HG03280 (cell line): ENCODE results near the gene SIMC1.
"Not testable (repeated sequence)": the region's sequence is repeated elsewhere in the genome, so short reads cannot be mapped to it uniquely, and the experiment has no call there.

Experiments used
- ATAC-seq: cut with Tn5 transposase; IDR thresholded peaks from one replicate; pipeline ENCODE4 v1.9.1; 2021; ENCODE audit warnings: mild to moderate bottlenecking, moderate library complexity; ENCODE audit not compliant: unreplicated experiment

The SIMC1 gene

GRCh38 chr5:176214466-176215021 is 23.7 kb upstream of the SIMC1 start:
- ATAC-seq = not testable (repeated sequence)

- ATAC-seq = not testable (repeated sequence)
These were observed 21.8 kb upstream of the SIMC1 start for GRCh38 chr5:176216393-176216916.

- not testable (repeated sequence) for ATAC-seq
These were observed 21.0 kb upstream of the SIMC1 start for GRCh38 chr5:176217188-176217729.

- ATAC-seq = not testable (repeated sequence)
These were observed 20.5 kb upstream of the SIMC1 start for GRCh38 chr5:176217764-176218163.

GRCh38 chr5:176222006-176222405 is 16.2 kb upstream of the SIMC1 start:
- not testable (repeated sequence) for ATAC-seq

GRCh38 chr5:176228358-176228757 is 9.9 kb upstream of the SIMC1 start:
- ATAC-seq = not testable (repeated sequence)

- not testable (repeated sequence) for ATAC-seq
These were observed 5.0 kb upstream of the SIMC1 start for GRCh38 chr5:176233253-176233652.

- peak; percentile 40 for ATAC-seq
These were observed 3.1 kb upstream of the SIMC1 start for GRCh38 chr5:176235155-176235554.

GRCh38 chr5:176238645-176239283 is 540 bp downstream of the SIMC1 start:
- peak; percentile 30 for ATAC-seq

- ATAC-seq = not testable (repeated sequence)
These were observed 1.1 kb downstream of the SIMC1 start for GRCh38 chr5:176239304-176239703.

- not testable (repeated sequence) for ATAC-seq
These were observed 6.1 kb downstream of the SIMC1 start for GRCh38 chr5:176244318-176244717.

GRCh38 chr5:176245074-176245473 is 6.8 kb downstream of the SIMC1 start:
- not testable (repeated sequence) for ATAC-seq

GRCh38 chr5:176245489-176245888 is 7.3 kb downstream of the SIMC1 start:
- ATAC-seq = not testable (repeated sequence)

GRCh38 chr5:176250691-176251090 is 12.5 kb downstream of the SIMC1 start:
- ATAC-seq = not testable (repeated sequence)

- not testable (repeated sequence) for ATAC-seq
These were observed 13.9 kb downstream of the SIMC1 start for GRCh38 chr5:176252171-176252570.

- ATAC-seq = not testable (repeated sequence)
These were observed 15.3 kb downstream of the SIMC1 start for GRCh38 chr5:176253370-176254065.

- not testable (repeated sequence) for ATAC-seq
These were observed 15.8 kb downstream of the SIMC1 start for GRCh38 chr5:176254066-176254393.

GRCh38 chr5:176257871-176258505 is 19.8 kb downstream of the SIMC1 start:
- ATAC-seq = not testable (repeated sequence)

- not testable (repeated sequence) for ATAC-seq
These were observed 22.5 kb downstream of the SIMC1 start for GRCh38 chr5:176260682-176261081.

- not testable (repeated sequence) for ATAC-seq
These were observed 28.2 kb downstream of the SIMC1 start for GRCh38 chr5:176266448-176266847.

- ATAC-seq = not testable (repeated sequence)
These were observed 50.8 kb downstream of the SIMC1 start for GRCh38 chr5:176289018-176289417.
